Uterus (tissue), 2 donors: ENCODE data around the gene PPM1A.

Source experiments
- CTCF ChIP-seq, 4 experiments: fragments of 200-600 bp in 2 of 4; fragments of 450-650 bp in 2 of 4; sonication (generic) in 2 of 4; IDR thresholded peaks; one replicate each; pipeline ENCODE4 v1.5.1; 2016 to 2019; ENCODE audit warnings: antibody characterized with exemption in 4 of 4, mild to moderate bottlenecking in 2 of 4, moderate library complexity in 1 of 4
- POLR2A ChIP-seq, 2 donors: fragments of 450-650 bp; IDR thresholded peaks; one replicate each; pipeline ENCODE4 v1.6.1; 2016; ENCODE audit warnings: antibody characterized with exemption in 2 of 2, mild to moderate bottlenecking in 1 of 2, moderate library complexity in 1 of 2

- no peak for TF ChIP-seq CTCF (IDR thresholded peaks at IDR 0.05)
- no peak for TF ChIP-seq POLR2A (IDR thresholded peaks at IDR 0.05)
Observed at GRCh38 chr14:60199321-60199720, 49.7 kb upstream of the PPM1A start.
